Fibroblast of peridontal ligament (primary cell): ENCODE measurements around the gene OPCML.

ENCODE experiments used
- DNase-seq: peaks from one replicate; pipeline ENCODE4 v3.0.0-alpha.2; 2010; ENCODE audit errors: extremely low read depth

OPCML gene

DNA sequence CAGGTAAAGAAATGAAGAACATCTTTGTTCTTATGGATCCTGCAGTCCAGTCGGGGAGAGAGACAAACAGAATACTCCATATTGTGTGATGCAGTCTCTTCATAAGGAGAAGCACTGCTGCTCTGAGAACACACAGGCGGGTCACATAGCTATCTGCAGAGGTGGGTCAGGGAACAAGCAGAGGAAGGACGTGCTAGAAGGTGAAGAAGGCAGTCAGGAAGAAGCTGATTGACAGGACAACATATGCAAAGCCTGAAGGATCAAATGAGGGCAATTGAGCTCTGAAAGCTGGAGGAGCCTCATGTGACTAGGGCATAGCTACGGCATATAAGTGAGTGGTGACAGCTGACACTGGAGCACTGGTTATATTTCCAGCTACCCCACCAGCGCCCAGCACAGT lies 122.5 kb downstream of the OPCML start:
- DNase-seq = no peak

DNA sequence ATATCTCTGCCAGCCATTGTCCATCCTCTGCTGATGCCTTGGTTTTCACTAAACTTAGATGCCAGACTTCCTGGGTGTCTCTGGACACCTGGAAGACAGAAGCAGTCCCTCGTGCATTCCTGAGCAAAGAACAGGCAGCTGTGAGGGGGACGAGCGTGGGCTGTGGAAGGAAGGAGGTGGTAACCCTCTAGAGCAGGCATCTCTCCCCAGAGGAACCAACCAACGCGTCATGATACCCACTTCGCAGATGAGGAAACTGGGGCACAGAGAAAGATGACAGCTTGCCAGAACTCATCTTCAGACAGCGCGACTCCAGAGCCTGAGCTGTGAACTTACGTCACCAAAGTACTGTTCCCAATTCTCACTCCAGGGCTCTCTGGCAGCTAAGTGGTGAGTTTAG lies 123.4 kb downstream of the OPCML start:
- no peak for DNase-seq

DNA sequence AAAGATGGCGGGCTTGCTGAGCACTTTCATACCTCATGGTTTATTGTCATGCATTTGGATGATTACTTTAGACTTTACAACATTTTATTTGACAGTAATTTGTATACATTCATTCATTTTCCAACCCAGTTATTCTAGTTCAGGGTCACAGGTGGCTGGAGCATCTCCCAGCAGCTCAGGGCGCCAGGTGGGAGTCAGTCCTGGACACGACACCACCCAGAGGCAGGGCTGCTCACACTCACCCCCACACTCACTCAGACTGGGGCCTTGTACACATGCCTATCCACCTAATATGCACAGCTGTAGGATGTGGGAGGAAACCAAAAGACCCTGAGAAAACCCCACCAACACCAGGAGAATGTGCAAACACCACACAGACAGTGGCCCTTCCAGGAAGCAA lies 123.9 kb downstream of the OPCML start:
- DNase-seq = no peak

DNA sequence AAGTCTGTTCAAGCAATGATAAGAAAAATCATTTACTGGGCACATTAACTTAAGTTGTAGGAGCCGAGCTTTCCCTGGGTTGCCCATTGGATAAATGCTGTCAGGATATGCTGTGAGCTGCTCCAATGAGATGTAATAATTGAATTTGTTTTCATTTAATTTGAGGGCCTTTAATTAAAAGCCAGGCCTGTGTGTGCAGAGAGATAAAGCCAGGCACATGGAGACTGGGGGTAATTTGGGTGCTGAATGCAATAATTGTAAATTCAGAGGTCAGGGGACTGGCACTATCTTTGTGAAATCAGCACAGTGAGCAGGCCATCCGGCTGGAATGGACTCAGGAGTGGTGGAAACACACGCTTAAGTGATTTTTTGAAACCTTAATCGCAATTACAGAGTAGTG lies 125.8 kb downstream of the OPCML start:
- no peak for DNase-seq

DNA sequence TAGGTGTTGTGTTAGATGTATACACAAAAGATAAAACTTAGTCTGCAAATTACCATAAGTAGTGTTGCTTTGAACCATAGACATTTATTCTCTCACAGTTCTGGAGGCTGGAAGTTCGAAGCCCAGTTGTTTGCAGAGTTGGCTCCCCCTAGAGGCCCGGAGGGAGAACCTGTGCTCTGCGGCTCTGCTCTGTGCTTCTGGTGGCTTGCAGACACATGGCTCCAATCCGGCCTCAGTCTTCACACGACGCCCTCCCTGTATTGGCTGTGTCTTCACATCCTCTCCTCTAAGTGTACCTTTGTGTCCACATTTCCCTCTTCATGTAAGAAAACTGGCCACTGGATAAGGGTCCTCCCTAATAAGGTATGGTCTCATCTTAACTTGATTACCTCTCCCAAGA lies 128.4 kb downstream of the OPCML start:
- DNase-seq = no peak

DNA sequence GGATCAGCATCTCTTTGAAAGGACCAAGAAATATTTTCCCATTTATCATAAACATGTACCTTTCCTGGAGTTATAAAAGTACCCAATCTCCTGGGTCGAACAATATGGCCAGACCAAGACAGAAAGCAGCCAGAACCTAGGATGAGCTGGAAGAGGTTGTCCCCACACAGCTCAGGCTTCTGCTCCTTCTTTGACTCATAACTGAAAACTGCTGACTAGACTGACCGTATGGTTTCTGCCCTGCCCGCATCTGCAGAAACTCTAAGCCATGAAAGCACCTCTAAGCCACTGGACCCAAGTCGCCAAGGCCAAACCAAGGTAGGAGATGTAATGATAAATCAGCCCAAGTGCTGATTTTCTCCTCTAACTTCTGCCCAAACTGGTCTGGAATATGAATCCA lies 129.8 kb downstream of the OPCML start:
- no peak for DNase-seq

DNA sequence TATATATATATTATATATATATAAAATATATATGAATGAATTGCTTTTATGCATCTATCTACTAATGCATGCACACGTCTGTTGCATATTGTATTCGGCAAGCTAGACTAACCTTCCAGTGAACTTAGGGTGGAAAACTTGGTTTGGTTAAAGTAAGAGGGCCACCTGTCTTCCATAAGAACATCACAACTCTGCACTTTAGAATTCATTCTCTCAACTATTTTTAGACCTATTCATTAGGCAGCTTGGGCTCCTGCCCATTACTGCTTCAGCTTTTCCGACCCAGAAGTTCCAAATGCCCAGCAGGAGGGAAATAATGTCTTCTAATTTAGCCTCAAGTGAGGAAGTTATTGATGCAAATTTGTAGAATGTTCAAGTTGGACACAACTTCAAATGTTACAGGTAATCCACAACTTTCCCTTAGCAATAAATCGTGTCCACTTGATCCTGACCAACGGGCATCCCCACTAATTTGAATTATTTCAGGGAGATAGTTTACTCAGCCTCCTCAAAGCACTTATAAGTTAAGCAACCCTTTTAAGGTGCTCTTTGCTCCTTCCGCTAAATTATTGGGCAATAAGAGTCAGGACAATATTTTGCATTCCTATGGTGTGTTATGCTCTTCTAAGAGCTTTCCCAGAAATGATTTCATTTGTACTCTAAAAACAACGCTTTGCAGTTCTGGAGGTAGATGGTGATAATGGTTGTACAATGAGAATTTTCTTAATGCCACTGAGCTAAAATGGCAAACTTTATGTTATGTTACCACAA lies 132.3 kb downstream of the OPCML start:
- DNase-seq = no peak

DNA sequence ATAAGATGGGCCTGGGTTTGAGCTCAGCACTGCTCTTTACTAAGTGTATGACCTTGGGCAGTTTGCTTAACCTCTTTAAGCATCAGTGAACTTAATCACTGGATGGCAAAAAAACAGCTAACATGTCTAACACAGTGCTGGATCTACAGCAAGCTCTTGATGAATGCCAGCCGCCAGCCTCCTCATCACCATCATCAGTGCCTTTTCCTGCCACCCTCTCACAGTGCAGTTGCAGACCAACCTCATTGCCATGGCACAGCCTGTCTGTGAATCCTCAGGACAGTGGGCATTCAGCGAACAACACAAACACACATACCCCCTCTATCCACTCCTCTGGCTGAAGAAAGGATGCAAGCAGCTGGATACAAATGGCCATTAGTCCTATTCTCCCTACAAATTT lies 133.0 kb downstream of the OPCML start:
- no peak for DNase-seq

DNA sequence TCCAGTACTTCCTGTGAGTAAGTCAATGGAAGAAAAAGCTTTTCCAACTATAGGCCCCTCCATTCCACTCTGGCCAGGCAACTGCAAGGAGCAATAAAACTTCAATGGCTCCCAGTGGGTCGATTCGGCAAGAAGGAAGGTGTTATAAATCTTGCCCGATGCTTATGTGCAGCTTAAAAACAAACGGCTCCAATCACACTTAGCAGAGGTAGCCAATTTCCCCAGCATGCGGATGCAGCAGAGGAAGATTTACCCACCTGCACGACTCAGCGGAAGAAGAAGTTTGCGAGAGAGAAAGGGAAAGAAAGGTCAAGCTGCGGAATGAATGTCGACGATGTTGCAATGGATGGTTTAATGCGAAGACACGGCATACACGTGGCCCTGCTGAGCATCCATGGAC lies 141.5 kb downstream of the OPCML start:
- DNase-seq = no peak

DNA sequence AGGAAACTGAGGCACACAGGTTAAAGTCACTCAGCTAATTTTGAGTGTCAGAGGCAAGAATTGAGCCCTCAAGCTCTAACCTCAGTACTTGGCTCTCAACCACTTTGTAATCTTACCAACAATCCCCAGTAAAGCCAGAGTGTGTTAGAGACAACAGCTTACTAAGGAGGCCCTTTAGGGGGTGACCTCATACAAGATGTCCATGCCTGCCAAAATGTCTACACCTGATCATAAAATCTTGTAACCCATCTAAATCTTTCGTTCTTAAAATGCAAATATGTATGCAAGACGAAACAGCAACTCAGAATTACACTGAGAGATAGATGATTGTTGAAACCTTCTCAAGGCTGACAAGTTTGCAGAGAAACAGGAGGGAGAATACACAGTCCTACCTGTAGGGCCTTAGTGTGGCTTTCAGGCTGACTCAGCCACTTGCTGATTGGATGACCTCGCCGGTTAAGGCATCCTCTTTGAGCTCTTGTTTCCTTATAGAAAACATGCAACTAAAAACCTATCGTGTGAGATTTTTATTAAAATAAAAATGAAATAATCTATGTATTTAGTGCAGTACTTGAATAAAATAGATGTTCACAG lies 143.2 kb downstream of the OPCML start:
- no peak for DNase-seq

DNA sequence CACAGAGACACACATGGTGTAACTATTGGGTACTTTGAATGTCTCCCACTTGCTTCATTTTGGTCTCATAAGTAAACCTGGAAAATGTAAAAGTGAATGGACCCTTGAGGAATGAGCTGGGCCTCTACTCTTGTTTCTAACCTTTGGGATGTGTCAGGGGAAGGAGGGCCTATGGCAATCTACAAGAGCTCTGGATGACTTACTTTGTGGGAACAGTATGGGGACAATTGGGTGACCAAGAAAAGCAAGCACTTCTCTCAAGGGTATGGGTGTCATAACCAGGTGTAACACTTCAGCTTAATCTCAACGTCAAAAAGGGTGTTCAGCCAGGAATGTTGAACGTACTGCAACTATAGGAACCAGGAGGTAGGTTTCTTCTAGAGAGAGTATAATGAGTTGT lies 144.0 kb downstream of the OPCML start:
- no peak for DNase-seq

DNA sequence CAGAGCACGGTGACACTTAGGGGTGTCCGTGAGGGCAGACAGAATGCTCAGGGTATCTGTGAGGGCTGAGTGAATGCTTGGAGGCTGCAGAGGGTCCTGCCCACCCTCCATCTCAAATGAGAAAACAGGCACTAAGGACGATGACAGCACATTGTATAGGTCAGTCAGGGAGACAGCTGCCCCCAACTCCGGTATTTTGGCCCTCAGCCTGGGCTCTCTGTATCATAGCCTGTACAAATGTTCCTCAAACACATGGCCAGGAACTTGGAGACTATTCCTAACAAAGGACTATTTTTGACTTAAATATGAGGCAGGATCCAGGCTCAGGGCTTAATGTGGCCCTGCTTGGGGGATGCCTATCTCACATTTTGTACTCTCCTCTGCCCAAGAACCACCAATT lies 145.4 kb downstream of the OPCML start:
- DNase-seq = no peak

DNA sequence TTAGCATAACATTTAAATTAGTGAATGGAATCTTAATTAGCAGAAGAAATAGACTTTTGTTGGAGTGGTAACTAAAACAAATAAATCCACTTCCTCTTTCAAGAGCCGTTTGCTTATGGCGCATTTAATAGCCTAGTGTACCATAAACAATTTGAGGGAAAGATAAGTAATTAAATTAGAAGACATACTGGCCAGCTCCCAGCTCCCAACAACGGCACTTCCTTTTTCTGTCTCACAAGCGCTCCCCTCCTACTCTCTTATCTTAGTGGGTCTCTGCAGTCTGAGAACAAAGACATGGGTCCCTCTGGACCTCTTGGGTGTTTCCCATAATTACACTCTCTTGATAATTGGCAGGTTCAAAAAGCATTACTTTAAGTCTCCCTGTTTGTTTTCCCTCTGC lies 146.0 kb downstream of the OPCML start:
- DNase-seq = no peak

DNA sequence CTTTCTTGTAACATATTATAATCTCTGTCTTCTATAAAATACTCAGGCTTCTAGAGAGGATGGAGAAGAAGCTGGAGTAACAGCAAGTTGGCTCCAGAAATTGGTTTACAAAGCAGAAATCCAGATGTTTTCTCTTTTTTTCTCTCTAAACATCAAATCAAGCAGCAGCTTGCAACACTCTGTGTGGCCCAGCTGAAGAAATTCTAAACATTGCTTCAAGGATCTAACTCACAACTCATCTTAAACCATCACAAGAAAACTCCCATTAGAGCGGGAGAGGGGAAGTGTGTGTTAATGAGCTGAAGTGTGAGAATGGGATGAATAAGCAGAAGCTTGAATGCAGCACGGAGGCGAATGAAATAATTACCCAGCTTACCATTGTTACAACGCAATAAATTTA lies 146.5 kb downstream of the OPCML start:
- no peak for DNase-seq

DNA sequence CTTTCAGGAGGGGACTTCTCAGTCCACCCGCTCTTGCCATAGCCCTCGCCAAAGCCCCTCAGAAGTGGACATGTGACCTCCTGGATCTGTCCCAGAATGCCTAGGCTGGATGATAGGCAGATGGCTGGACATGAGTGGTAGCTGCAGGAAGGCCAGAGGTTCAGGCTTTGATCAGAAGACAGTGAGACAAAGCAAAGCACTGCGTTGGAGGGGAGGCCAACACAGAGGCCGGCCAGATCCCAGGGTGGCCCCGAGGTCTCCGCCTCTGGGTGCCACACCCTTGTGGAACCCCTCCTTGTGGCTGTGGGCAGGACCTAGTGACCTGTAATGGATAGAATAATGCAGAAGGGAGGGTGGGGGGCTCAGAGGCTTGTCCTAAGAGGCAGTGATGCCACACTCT lies 147.6 kb downstream of the OPCML start:
- no peak for DNase-seq

DNA sequence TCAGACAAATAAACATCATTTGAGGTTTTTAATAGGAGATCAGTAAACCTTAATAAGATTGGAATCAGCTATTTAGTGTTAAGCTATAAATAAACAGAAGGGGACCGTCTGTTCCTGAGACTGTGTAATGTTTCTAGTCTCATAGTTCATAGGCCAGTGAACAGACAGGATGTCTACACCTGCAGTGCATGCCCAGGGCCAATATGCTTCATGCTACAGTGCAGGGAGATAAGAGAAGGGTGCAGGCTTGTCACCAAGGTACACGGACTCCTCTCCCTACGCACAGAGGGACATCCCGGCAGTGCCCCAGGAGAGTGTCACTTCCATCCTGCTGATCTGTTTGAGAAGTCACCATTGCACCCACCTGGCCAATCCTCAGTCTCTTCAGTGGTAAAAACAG lies 148.6 kb downstream of the OPCML start:
- DNase-seq = no peak

DNA sequence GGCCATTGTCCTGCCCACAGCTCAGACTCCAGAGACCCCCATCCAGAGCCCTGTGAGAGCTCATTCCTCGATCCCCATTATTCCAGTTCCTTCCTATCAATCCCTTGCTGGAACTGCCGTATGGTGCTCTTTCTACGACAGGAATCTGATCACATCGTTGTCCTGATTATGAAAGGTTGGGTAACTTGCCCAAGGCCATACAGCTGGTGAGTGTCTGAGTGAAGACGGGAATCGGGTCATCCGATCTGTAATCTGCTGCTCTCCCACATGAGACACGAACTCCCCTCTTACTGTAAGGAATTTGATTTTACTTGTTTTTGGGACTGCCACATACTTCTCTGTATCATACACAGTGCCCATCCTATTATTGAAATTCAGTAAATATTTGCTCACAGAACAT lies 149.1 kb downstream of the OPCML start:
- DNase-seq = no peak

DNA sequence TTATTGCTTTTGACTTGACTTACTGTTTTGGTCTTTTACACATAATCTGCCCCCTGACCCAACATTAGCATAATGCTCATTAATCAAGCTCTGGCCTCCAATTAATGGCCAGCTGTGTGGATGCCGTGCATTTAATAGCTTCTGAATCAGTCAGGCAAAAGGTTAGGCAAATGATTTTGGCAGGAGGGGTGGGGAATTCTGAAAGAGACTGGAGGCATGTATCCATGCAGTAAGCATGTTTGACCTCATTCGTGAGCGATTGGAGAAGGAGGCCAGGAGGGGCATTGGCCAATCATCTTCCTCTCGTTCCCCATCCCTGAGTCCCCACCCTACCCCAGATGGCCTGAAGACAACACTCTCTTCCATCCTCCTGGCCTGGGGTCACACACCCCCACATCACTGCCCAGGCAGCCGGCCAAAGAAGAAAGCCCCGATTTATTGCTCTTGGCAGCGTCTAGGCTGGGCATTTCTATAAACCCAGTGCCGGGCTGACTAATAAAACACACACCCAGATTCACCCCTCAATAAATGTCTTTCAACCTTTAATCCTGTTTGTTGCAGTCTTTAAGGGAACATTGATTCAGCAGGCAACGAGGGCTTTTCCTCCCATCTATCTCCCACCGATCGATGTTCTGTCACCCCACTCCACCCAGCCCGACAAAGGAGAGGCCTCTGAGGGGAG lies 150.0 kb downstream of the OPCML start:
- DNase-seq = no peak

DNA sequence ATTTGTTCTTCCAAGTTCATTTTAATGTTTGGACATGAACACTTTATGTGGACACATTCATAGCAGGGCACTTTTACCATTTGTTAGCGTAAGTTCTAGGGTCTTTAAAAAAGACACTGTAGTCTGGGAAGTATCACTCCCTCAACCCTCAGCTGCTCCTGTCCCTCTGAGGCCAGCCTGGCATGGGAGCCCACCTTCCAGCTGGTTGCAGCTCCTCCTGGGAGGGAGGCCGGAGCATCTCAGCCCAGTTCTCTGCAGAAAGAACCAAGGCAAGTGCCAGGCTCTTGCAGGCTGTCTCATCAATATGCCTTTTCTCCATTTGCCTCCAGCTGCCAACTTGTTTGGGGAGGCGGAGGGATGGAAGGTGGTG lies 150.6 kb downstream of the OPCML start:
- no peak for DNase-seq

DNA sequence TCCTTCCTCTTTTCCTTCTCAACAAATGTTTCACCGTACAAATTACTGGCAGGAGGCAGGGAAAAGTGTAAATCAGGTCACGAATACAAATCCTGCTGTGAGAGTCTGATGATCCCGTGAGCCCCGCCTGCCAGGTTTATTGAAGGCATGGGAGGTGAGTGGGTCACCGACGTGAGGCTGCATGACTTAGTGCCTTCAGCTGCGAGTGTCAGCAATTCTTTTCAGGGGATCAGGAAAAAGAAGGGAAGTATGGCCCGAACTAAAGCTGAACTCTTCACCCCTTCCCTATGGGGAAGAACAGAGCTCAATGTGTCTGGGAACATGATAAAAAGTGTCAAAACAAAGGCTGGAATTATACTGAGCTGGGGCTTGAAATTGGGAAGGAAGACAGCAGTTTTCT lies 166.2 kb downstream of the OPCML start:
- no peak for DNase-seq

DNA sequence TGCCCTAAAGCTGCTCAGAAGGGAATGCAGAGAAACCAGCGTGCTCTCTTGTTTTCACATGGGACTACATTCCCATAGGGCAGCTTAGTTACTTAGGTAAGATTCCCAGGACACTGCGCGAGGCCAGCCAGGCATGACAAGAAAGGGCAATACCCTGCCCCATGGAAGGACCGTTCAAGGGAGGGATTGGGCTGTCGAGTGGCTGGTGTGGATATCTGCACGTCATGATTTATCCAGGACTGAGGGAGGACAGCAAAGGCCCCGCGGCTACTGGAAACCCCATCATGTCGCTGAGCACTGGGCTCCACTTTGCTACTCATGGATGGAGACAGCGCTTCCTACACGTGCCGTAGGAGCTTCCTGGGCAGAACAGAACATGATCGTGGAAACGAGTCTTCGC lies 169.4 kb downstream of the OPCML start:
- no peak for DNase-seq

DNA sequence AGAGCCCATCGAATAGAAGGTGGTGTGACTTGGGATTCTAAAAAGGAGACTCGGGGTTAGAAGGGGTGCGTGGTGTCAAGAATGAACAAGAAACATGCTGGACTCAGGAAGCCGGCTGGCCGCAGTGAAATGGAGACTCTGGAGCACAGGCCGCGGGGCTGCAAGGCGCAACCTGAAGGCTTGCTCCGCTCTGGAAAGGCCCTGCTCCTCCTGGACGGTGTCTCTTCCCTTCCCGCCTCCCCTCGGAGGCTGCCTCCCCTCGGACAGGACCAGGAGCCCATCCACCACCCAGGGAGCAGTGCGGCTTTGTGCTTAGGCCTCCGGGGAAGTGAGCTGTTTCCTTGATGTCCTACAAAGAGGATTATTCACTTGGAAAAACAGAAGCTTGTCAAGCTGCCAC lies 170.1 kb downstream of the OPCML start:
- DNase-seq = no peak

DNA sequence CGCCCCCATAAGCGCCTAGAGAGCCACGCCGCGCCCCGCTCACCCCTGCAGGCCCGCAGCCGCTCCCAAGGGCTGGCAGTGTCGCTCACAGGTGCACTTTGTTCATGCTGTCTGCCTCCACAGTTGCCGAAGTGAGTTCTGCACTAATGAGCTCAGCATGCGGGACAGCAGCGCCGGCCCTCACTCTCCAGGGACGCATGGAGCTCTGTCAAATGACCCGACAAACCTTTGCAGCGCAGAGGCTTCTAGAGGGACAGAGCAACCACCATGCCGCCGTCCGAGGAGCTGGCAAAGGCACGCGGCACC lies 170.7 kb downstream of the OPCML start:
- DNase-seq = no peak
